Measurements from ENCODE around the gene DENND6B.

The DENND6B gene

DNA sequence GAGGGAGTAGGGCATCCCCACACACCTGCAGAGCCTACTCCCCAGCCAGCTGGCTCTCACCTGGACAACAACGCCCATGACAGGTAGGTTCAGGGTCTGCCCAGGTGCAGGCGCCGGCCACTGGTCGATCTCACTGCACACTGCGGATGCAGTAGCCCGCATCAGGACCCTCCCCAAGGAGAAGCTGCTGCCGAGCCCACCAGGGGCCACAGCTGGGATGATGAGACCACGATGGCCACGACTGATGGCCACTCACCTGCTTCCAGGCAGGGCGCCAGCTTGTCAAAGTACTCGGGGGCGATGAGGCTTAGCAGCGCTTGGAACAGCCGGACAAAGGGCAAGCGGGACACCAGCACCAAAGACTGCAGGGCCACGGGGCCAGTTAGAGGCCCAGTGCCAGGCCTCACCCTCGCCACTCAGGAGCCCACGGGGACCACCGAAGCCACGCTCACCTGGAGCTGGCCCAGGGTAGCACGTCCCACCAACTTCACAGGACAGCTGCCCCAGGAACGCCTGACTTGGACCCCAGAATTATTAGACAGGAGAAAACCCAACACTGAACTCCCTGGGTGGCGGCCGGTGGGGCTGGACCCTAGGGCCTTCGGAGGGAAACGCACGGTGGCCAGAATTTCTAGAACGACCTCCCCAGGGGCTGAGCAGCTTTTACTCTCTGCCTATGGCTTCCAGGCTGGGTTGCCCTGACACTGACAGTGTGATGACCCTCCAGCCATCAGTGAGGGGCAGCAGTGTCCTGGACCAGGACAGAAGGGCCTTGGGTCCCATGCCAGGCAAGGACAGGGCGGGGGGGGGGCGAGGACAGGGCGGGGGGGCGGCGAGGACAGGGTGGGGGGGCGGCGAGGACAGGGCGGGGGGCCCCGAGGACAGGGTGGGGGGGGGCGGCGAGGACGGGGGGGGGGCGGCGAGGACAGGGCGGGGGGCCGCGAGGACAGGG lies 10.4 kb downstream of the DENND6B start:
- no peak for DNase-seq (ENCODE audit: low read depth, low spot score)

- no peak for DNase-seq (ENCODE audit: low read depth, low spot score)
Measured at GRCh38 chr22:50315289-50316113, 11.3 kb downstream of the DENND6B start.

- DNase-seq (ENCODE audit: low read depth, low spot score), result no peak
Measured at GRCh38 chr22:50314455-50315288, 12.1 kb downstream of the DENND6B start.

DNA sequence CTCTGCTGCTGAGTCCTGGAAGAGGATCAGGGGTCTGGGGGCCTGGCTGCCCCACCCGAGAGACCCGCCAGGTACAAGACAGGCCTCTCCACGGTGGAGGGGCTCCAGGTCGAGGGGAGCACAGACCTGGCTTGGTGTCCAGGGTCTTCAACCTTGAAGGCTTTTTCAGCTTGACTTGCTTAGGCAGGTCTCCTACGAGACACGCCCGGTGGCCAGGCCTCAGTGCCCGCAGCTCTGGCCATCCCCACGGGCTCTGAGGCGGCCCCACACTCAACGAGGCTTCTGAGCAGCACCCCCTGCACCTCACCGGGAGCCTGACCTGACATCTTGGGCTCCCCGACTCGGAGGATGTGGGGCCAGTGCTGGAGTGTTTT lies 12.7 kb downstream of the DENND6B start:
- DNase-seq (ENCODE audit: low read depth, low spot score), result no peak

- DNase-seq (ENCODE audit: low read depth, low spot score), result no peak
Measured at GRCh38 chr22:50313600-50313999, 13.2 kb downstream of the DENND6B start.

DNA sequence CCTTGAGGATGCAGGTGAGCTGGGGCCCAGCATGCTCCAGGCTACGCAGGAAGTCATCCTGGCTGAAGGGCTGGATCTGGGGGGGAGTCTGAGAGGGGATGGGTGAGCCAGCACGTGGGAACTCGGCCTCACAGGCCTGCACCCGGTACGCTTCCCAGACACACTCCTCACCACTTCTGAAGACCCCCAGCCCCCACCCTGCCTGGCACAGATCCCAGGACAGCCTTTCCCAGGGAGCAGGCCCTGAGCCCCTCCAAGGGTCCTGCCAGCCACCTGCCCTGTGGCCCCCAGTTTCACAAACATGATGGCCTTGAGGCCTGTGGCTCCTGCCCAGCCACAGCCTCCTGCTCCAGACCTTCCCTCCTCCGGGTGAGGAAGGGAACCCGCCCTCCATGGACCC lies 13.8 kb downstream of the DENND6B start:
- DNase-seq (ENCODE audit: low read depth, low spot score), result no peak

GRCh38 chr22:50312371-50312770 lies 14.4 kb downstream of the DENND6B start:
- no peak for DNase-seq (ENCODE audit: low read depth, low spot score)

DNA sequence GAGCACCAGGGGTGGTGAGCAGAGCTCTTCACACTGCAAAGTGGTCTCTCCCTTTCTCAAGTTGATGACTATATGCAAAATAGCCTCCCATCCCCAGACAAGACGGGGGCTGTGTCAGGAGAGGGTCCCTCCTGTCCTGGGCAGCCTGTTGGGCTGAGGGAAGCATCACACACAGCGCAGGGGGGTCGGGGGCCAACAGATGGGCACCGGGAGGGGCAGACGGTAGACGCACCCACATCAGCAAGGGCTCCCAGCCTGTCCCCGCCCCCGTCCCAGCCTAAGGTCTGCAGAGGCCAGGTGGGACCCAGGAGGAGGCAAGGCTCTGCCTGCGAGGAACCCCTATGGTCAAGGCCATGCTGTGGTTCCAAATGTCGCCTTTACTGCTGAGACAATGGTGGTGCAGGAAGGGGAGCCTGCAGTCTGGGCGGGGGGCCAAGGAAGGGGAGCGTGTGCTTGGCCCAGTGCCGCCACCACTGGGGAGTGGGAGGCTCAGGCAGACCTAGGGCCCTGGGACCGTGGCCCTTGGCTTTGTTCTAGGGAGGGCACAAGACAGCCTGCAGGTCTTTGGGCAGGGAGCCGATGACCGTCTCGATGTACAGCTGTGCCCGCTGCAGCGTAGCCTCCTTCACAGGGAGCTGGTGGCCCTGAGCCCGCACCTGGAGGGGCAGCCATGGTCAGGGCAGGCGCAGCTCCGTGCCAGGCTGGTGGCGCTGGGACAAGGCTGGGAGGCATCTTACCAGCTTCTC lies 15.0 kb downstream of the DENND6B start:
- DNase-seq (ENCODE audit: low read depth, low spot score), result no peak

- no peak for DNase-seq (ENCODE audit: low read depth, low spot score)
Measured at GRCh38 chr22:50310949-50311444, 15.8 kb downstream of the DENND6B start.

DNA sequence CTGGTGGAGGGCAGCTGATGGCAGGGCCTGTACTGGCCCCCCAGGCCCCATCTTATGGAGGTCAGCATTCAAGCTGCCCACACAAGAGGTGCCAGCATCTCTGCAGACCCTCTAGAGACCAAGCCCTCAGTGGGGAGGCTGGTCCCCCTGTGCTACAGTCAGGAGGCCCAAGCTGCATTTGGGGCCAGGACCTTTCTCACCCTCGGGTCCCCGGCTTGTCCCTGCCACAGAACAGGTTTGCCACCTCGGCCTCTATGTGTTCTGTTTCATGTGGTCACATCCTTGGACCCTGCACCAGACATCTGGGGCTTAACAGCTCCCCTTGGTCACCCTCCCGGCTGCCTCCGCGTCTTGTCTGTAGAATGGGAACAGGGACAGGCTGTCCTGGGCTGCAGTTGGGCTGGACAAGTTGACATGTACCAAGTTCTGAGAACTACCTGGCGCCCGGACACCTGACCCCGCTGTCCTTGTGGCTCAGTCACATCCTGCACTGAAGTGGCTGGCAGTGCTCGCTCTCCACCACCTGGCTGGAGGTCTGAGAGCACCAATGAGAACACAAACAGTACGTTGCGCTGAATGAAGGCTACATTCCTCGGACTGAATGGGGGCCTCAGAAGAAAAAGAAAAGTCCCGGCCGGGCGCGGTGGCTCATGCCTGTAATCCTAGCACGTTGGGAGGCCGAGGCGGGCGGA lies 16.6 kb downstream of the DENND6B start:
- DNase-seq (ENCODE audit: low read depth, low spot score), result no peak

DNA sequence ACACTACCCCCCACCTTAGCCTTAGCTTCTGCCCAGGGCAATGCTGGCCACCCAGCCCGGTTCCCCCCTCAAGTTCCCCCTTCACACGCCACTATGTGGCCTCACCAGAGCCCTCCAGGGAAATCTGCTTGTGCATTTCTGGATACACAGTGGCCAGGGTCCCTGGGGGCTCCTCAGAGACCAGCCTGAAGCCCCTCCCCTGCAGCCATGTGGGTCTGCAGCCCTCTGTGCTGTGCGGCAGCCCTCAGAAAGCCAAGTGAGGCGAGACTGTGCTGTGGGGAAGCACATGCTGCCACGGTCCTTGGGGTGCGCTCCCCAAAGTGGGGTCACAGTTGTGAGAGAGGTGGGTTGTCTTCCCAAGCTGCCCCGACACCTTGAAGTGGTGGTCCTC lies 17.2 kb downstream of the DENND6B start:
- no peak for DNase-seq (ENCODE audit: low read depth, low spot score)

DNA sequence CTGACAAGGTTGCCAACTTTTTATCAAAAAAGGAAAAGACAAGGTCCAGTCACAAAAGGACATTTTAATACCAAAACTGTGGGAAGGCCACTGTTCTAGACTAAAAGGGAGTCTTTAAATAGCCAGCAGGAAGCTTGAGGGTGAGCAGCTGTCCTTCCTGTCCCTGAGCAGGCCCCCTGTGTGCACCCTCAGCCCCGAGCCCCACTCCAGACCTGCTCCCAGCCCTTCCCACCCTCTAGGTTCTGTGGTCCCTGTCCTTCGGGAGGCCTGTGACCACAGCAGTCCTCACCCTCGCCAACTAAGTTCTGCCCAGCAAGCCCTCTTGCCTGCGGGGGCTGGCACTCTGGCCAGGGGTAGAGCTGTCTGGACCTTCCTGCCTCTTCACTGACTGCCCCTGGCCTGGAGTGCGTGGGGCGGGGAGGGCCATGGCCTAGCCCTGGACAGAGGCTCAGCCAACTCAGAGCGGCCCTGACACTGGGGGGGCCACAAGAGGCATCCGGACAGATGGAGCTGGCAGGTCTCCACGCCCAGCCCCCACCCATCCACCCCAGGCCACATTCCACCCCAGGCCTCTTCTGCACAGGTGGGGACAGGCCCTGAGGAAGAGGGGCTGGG lies 17.7 kb downstream of the DENND6B start:
- no peak for DNase-seq (ENCODE audit: low read depth, low spot score)

DNA sequence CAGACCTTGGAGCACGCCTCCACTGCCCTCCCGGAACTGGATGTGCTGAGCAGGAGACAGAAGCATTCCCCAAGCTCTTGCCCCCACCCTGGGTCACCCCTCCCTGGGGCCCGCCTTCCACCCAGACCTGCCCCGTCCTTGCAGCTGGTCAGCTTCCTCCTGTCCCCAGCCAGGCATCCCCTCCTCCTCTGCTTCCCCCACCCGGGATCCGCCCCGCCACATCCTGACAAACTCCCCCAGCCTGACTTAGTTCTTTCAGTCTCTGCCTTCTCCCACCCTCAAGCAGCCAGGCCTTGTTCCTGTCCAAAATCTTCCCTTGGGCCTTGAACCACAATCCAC lies 18.2 kb downstream of the DENND6B start:
- DNase-seq (ENCODE audit: low read depth, low spot score), result no peak

- no peak for DNase-seq (ENCODE audit: low read depth, low spot score)
Measured at GRCh38 chr22:50307890-50308596, 18.8 kb downstream of the DENND6B start.

- no peak for DNase-seq (ENCODE audit: low read depth, low spot score)
Measured at GRCh38 chr22:50306753-50307749, 19.8 kb downstream of the DENND6B start, which contains the start of gene PLXNB2. Gene PLXNB2, minus strand, starts transcription at chr22:50307646. Its CDS starts 17,062 bp downstream, at chr22:50290584.

DNA sequence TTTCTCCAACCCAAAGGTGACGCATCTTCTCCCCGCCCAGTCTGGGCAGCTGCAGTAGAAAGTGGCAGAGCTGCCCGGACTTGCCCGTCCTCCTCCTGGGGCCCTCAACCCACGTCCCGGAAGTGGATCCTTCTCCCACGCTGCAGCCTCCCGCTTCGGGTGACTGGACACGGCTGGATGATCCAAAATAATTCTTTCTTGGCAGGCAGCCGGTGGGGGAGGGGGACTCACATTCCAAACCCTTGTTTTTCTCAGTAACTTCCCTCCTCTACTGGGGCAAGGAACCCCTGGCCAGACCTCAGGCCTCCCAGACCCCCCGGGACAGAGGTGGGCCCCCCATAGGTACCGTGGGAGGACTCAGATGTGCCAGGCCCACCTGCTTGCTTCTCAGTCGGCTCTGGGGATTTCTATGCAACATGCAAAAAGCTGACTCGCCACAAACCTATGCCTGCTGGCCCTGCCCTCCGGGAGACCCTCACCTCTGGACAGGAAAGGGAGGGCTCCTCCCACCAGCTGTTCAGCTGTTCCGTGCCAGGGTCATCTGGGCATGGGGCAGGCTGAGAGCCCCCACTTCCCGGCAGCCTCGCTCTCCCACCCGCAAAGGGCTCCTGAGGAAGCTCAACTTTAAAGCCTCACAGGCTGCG lies 20.8 kb downstream of the DENND6B start:
- peak; percentile 53 for DNase-seq (ENCODE audit: low read depth, low spot score)

DNA sequence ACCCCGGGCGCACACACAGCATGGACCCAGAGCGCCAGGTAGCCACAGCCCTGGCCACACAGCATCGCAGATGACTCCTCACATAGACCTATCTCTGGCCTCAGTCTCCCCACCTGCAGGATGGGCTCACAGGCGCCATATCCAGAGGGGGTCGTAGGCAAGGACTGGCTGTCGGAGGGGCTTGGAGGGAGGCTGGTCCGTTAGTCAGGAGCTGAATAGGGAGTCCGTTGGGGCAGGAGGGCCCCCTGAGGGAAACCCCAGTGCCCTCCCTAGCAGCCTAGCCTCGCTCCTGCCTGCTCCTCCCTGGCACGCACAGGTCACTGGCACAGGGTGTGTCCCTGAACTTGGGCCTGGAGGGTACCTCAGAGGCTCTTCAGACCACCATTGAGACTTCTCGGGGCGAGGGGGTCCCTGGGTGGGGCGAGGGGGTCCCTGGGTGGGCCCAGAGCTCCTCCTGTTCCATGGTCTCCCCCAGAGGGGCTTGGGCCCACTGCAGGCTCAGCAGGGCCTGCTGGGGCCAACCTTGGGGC lies 21.4 kb downstream of the DENND6B start:
- DNase-seq (ENCODE audit: low read depth, low spot score), result no peak

Data from brain pericyte (primary cell).